Activated CD8-positive, alpha-beta memory T cell treated with anti-CD3 and anti-CD28 coated beads, Interleukin-2, amount 50 U/mL, for 24 hours (primary cell): ENCODE measurements around the gene SHD.
A peak's percentile ranks its signal among the peaks of the same experiment; 100 is the strongest.

Experiments
- DNase-seq: peaks from one replicate; pipeline ENCODE4 v3.0.0-alpha.2; 2020; ENCODE audit errors: extremely low read depth

The SHD gene

DNA sequence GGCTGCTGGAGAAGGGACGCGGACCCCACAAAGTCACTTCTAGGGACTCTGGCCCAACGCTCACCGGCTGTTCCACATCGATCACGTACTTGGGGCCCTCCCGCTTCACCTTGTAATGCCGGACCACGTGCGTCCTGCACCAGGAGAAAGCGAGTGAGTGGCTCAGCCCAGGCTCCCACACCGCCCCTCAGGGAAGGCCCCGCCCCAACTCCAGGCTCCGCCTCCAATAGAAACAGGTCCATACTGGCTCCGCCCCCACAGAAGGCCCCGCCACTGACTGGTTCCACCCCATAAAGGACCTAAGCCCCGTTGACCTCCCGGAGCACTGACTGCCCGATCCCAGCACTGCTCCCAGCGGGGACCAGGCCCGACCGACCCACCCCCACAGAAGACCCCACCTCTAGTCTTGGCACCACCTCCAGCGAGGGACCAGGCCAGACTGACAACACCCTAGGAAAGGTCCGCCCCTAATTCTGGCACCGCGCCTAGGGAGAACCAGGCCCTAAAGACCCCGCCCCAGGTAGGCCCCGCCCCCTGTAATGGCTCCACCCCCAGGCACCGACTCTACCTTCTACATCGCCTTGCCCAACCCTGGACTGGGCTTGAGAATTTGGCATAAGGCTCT, 48.3 kb downstream of the SHD start:
- DNase-seq, result peak; percentile 63

DNA sequence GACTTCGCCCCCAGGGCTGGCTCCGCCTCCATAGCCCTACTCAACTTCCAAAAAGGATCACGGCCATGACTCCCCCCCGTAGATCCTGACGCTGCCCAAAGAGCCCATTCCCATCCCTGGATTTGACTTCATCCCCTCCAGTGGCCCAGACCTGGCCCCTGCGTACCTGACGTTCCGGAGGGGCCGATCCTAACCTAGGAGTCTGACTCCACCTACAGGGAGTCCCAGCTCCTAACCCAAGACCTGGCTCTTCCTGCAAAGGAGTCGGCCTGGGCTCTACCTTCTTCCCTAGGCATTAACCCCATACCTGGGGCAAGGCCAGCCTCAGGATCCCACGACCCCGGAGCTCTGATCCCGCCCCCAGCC, 48.8 kb downstream of the SHD start:
- no peak for DNase-seq

DNA sequence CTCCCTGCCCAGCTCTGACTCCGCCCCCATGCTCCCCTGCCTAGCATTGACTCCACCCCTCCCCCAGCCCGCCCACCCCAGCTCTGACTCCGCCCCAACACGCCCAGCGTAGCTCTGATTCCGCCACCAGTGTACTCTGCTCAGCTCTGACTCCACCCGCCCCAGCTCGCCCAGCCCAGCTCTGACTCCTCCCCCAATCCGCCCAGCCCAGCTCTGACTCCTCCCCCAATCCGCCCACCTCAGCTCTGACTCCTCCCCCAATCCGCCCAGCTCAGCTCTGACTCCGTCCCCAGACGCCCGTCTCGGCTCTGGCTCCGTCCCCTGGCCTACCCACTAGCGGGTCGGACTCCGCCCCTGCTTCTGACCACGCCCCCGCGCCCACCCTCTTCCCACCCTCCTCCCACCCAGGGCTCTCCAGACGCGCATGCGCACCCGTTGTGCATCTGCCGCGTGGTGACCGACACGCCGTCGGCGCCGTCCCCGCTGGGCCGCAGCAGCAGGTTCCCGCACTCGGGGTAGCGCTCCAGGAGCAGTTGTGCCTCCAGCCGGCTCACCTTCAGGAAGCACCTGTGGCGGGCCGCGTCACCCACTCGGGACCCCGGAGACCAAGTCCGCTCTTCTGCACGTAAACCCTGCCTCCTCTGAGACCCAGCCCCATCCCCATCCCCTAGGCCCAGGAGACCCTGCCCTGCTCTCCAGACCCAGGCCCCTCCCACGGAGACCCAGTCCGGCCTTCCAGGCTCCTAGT, 49.4 kb downstream of the SHD start:
- peak; percentile 92 for DNase-seq

DNA sequence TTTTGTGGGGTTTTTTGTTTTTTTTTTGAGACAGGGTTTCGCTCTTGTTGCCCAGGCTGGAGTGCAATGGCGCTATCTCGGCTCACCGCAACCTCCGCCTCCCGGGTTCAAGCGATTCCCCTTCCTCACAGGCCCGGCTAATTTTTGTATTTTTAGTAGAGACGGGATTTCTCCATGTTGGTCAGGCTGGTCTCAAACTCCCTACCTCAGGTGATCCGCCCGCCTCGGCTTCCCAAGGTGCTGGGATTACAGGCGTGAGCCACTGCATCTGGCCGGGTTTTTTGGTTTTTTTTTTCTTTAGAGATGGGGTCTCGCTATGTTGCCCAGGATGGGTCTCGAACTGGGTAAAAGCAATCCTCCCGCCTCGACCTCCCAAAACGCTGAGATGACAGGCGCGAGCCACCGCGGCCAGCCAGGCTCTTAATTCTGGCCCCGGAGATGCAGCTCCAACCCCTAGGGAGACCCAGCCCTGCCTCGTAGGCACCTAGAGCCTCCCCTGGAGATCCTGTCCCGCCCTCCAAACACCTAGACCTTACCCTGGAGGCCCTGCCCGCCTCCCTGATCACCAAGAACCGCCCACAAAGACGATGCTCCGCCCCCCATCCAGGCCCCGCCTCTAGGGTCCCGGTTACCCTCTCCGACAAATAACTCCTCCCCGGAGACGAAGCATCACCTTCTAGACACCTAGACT, 50.1 kb downstream of the SHD start:
- peak; percentile 42 for DNase-seq

DNA sequence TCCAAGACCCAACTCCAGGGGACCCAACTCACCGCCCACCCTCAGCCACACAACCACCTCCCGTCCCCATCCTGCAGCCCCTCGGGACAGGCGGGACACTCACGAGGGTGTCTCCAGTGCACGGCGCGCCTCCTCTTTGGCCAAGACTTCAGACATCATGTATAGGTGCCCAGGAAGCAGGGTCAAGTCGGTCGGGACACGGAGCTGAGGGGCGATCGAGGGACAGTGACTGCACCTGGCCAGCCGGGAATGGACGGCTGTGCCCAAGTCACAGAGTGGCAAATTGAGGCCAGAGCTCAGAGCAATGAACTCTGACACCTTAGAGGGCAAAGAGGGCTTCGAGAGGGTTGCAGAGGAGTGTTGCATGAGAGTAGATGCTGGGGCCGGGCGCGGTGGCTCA, 50.8 kb downstream of the SHD start:
- DNase-seq, result no peak

DNA sequence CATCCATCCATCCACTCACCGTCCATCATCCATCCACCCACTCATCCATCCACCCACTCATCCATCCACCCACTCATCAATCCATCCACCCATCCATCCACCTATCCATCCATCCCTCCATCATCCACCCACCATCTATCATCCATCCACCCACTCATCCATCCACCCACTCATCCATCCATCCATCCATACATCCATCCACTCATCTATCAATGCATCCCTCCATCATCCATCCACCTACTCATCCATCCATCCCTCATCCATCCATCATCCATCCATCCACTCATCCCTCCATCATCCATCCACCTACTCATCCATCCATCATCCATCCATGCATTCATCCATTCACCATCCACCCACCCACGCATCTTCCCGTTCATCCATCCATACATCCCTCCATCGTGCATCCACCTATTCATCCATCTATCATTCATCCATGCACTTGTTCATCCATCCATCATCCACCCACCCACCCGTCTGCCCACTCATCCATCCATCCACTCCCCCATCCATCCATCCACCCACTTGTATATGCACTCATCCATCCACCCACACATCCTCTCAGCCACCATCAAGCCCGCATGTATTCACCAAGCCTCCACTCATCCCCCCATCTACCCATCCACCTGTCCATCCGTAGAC, 56.0 kb downstream of the SHD start:
- no peak for DNase-seq

DNA sequence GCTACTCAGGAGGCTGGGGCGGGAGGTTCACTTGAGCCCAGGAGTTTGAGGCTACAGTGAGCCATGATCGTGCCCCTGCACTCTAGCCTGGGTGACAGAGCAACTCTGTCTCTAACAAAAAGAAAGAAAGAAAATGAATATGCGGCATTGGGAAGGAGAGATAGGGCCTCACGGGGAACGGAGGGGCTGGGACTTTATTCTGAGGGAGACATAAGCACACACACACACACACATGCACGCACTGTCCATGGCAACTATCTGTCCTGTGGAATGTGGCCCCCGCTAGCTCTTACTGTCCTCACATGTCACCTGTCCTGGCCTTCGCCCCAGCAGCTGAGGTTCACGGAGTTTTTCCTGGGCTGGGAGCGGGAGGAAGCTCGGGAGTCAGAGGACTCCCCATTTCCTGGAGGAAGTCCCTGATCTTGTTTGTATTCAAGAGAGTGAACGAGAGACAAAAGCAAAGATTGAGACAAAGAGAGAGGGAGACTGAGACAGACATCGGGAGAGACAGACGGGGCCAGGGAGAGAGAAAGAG, 58.9 kb downstream of the SHD start:
- DNase-seq, result no peak

DNA sequence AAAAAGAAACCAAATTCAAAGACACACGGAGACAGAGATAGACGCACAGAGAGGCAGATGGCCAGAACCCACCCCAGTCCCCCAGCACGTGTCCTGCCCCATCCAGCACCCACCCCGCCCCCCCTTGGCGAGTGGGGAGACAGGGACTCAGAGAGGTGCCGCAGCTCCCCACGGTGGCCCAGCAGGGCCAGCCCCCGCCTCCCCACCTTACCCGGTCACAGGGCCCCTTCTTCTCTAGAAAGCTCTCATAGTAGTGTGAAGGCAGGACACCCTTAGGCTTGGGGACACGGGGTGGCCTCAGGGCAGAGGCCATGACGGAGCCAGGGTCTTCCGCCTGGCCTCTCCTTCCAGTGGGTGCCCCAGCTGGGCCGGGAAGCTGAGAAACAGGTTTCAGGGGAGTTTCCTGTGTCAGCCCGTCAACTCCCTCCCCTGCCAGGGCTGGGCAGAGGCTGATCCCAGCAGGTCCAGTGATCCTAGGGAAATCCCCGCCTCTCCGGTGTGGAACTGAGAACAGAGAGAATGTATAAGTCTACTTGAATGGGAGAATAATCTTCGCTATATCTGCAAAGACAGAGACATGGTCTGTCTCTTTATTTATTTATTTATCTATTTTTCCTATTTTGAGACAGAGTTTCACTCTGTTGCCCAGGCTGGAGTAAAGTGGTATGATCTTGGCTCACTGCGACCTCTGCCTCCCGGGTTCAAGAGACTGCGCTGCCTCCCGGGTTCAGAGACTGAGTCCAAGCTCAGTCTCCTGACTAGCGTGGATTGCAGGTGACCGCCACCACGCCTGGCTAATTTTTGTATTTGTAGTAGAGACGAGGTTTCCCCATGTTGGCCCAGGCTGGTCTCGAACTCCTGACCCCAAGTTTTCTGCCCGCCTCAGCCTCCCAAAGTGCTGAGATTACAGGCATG, 59.6 kb downstream of the SHD start, which contains the start of gene STAP2:
Gene STAP2, minus strand, starts transcription at position 387 of the 915 bp plus-strand sequence. Its CDS starts 74 bp downstream, at position 313.
- DNase-seq, result no peak
